ENCODE data around the gene ARHGEF37. TPM values are rescaled to one million over a fixed set of nuclear protein-coding genes. Genes with fewer than 3 reads are reported as not detected.
"Not testable (repeated sequence)": the region's sequence is repeated elsewhere in the genome, so short reads cannot be mapped to it uniquely, and the experiment has no call there.

Gene ARHGEF37
- total and polyA plus RNA-seq, 7 experiments from 2014 or later, result 0.43 to 1.8 (median 0.60) TPM; not detected in 1

GRCh38 chr5:149648464-149649393 is 67.4 kb downstream of the ARHGEF37 start:
- POLR2A ChIA-PET, result interaction anchor here (0.6 to 0.7 kb wide), 2 partner anchors 73 to 567 kb away, joined by 3 to 6 read pairs; no protein-coding TSS in a partner anchor
- H3K4me1 Mint-ChIP-seq, result peaks cover 0 to 15% (median 8%) of the 10 kb centered on the region in 7 donors
- H3K9me3 ChIP-seq (ENCODE audit: control insufficient read depth in 2 of 3, low read length in 3 of 3); H3K4me3 ChIP-seq (ENCODE audit: low read length); H3K27ac ChIP-seq (ENCODE audit: low read depth, low read length); ATAC-seq; H3K4me3 Mint-ChIP-seq; H3K27me3 Mint-ChIP-seq; H3K4me1 ChIP-seq (ENCODE audit: control insufficient read depth in 2 of 2, insufficient read depth in 2 of 2, low read length in 2 of 2); H3K36me3 Mint-ChIP-seq; H3K9me3 Mint-ChIP-seq; H3K27me3 ChIP-seq (ENCODE audit: control insufficient read depth in 2 of 2, insufficient read depth in 2 of 2, low read length in 2 of 2); intact Hi-C loops (cut with micrococcal nuclease); H3K36me3 ChIP-seq (ENCODE audit: control insufficient read depth in 2 of 3, insufficient read depth in 3 of 3, low read length in 3 of 3): not testable (repeated sequence)
- H3K27ac Mint-ChIP-seq, result peak overlapping the region in 1 of 9 donors; percentile 4
- CTCF ChIA-PET, result interaction anchor here (0.6 to 0.8 kb wide), 4 partner anchors 8 to 766 kb away, joined by 3 read pairs; no protein-coding TSS in a partner anchor
- DNase-seq, result peak in 3 of 9 donors; percentile 21 to 43 (median 40)

GRCh38 chr5:149649730-149650129 is 68.4 kb downstream of the ARHGEF37 start:
- H3K27ac ChIP-seq (ENCODE audit: low read depth, low read length); H3K36me3 ChIP-seq (ENCODE audit: control insufficient read depth in 2 of 3, insufficient read depth in 3 of 3, low read length in 3 of 3); H3K4me1 ChIP-seq (ENCODE audit: control insufficient read depth in 2 of 2, insufficient read depth in 2 of 2, low read length in 2 of 2); POLR2A ChIA-PET; ATAC-seq; H3K9me3 ChIP-seq (ENCODE audit: control insufficient read depth in 2 of 3, low read length in 3 of 3); H3K4me3 ChIP-seq (ENCODE audit: low read length); H3K36me3 Mint-ChIP-seq; H3K9me3 Mint-ChIP-seq; H3K4me3 Mint-ChIP-seq; DNase-seq; H3K27ac Mint-ChIP-seq; intact Hi-C loops (cut with micrococcal nuclease); H3K27me3 ChIP-seq (ENCODE audit: control insufficient read depth in 2 of 2, insufficient read depth in 2 of 2, low read length in 2 of 2); H3K27me3 Mint-ChIP-seq: not testable (repeated sequence)
- CTCF ChIA-PET, result interaction anchor here (0.6 to 0.8 kb wide), 3 partner anchors 9 to 765 kb away, joined by 3 read pairs; no protein-coding TSS in a partner anchor
- peaks cover 0 to 15% (median 8%) of the 10 kb centered on the region in 7 donors for H3K4me1 Mint-ChIP-seq

- peak in 2 of 9 donors; percentile 38 to 45 for DNase-seq
These were observed 70.4 kb downstream of the ARHGEF37 start for GRCh38 chr5:149651686-149652085.

GRCh38 chr5:149652697-149653096 is 71.4 kb downstream of the ARHGEF37 start:
- intact Hi-C loops (cut with micrococcal nuclease), result no loop called here
- no peaks in the 10 kb centered on the region for H3K36me3 ChIP-seq (ENCODE audit: control insufficient read depth in 2 of 3, insufficient read depth in 3 of 3, low read length in 3 of 3)
- Mint-ChIP-seq H3K4me3 (no peak overlapping the region), H3K4me1 (peaks cover 0 to 3% (median 0%) of the 10 kb centered on the region in 7 donors), H3K27me3 (peaks cover 0 to 8% (median 3%) of the 10 kb centered on the region in 5 donors), H3K27ac (no peak overlapping the region), H3K36me3 (peaks cover 0 to 12% (median 4%) of the 10 kb centered on the region in 5 donors), H3K9me3 (peaks cover 0 to 14% (median 7%) of the 10 kb centered on the region in 11 donors)
- no peak overlapping the region for H3K27ac ChIP-seq (ENCODE audit: low read depth, low read length)
- peaks cover 0 to 10% (median 0%) of the 10 kb centered on the region in 3 experiments for H3K9me3 ChIP-seq (ENCODE audit: control insufficient read depth in 2 of 3, low read length in 3 of 3)
- POLR2A ChIA-PET, result interaction anchor here (0.6 kb wide), 1 partner anchor 98 kb away, joined by 3 read pairs; no protein-coding TSS in a partner anchor
- DNase-seq (no peak), ATAC-seq (no peak)
- no peaks in the 10 kb centered on the region for H3K4me1 ChIP-seq (ENCODE audit: control insufficient read depth in 2 of 2, insufficient read depth in 2 of 2, low read length in 2 of 2)
- no peaks in the 10 kb centered on the region for H3K27me3 ChIP-seq (ENCODE audit: control insufficient read depth in 2 of 2, insufficient read depth in 2 of 2, low read length in 2 of 2)
- CTCF ChIA-PET, result no interaction called here
- H3K4me3 ChIP-seq (ENCODE audit: low read length), result no peak overlapping the region

More at GRCh38 chr5:149651686-149652085, 70.4 kb downstream of the ARHGEF37 start:
- no peak for ATAC-seq
- peaks cover 0 to 3% (median 0%) of the 10 kb centered on the region in 5 donors for H3K27me3 Mint-ChIP-seq
- peak overlapping the region in 4 of 9 donors; percentile 5 to 76 (median 22) for H3K27ac Mint-ChIP-seq
- CTCF ChIA-PET, result interaction anchor here (0.6 kb wide), 1 partner anchor 210 kb away, joined by 3 read pairs; no protein-coding TSS in a partner anchor
- Histone ChIP-seq H3K9me3 (ENCODE audit: control insufficient read depth in 2 of 3, low read length in 3 of 3) (peaks cover 0 to 3% (median 0%) of the 10 kb centered on the region in 3 experiments), H3K4me1 (ENCODE audit: control insufficient read depth in 2 of 2, insufficient read depth in 2 of 2, low read length in 2 of 2) (peaks cover 0 to 6% of the 10 kb centered on the region in 2 donors), H3K27ac (ENCODE audit: low read depth, low read length) (no peak overlapping the region), H3K27me3 (ENCODE audit: control insufficient read depth in 2 of 2, insufficient read depth in 2 of 2, low read length in 2 of 2) (no peaks in the 10 kb centered on the region), H3K4me3 (ENCODE audit: low read length) (no peak overlapping the region), H3K36me3 (ENCODE audit: control insufficient read depth in 2 of 3, insufficient read depth in 3 of 3, low read length in 3 of 3) (no peaks in the 10 kb centered on the region)
- POLR2A ChIA-PET, result no interaction called here
- H3K4me1 Mint-ChIP-seq, result peaks cover 0 to 11% (median 4%) of the 10 kb centered on the region in 7 donors
- no peak overlapping the region for H3K4me3 Mint-ChIP-seq
- intact Hi-C loops (cut with micrococcal nuclease), result no loop called here
- H3K9me3 Mint-ChIP-seq, result peaks cover 0 to 8% (median 2%) of the 10 kb centered on the region in 11 donors
- peaks cover 0 to 2% (median 0%) of the 10 kb centered on the region in 5 donors for H3K36me3 Mint-ChIP-seq

GRCh38 chr5:149654231-149654630 is 72.9 kb downstream of the ARHGEF37 start:
- Histone ChIP-seq H3K27ac (ENCODE audit: low read depth, low read length) (no peak overlapping the region), H3K36me3 (ENCODE audit: control insufficient read depth in 2 of 3, insufficient read depth in 3 of 3, low read length in 3 of 3) (no peaks in the 10 kb centered on the region), H3K4me3 (ENCODE audit: low read length) (no peak overlapping the region), H3K4me1 (ENCODE audit: control insufficient read depth in 2 of 2, insufficient read depth in 2 of 2, low read length in 2 of 2) (no peaks in the 10 kb centered on the region), H3K9me3 (ENCODE audit: control insufficient read depth in 2 of 3, low read length in 3 of 3) (peaks cover 0 to 10% (median 0%) of the 10 kb centered on the region in 3 experiments), H3K27me3 (ENCODE audit: control insufficient read depth in 2 of 2, insufficient read depth in 2 of 2, low read length in 2 of 2) (no peaks in the 10 kb centered on the region)
- ChIA-PET POLR2A (no interaction called here), CTCF (interaction anchor here (0.6 kb wide), 1 partner anchor 336 kb away, joined by 3 read pairs; no protein-coding TSS in a partner anchor)
- Mint-ChIP-seq H3K27ac (no peak overlapping the region), H3K4me3 (peak overlapping the region in 1 of 10 donors; percentile 10), H3K9me3 (peaks cover 0 to 16% (median 7%) of the 10 kb centered on the region in 11 donors), H3K36me3 (peaks cover 0 to 16% (median 4%) of the 10 kb centered on the region in 5 donors), H3K4me1 (no peaks in the 10 kb centered on the region), H3K27me3 (peaks cover 5 to 19% (median 10%) of the 10 kb centered on the region in 5 donors)
- no peak for DNase-seq
- ATAC-seq, result no peak
- intact Hi-C loops (cut with micrococcal nuclease), result no loop called here

GRCh38 chr5:149654883-149655505 is 73.7 kb downstream of the ARHGEF37 start:
- intact Hi-C loops (cut with micrococcal nuclease), result no loop called here
- H3K27me3 ChIP-seq (ENCODE audit: control insufficient read depth in 2 of 2, insufficient read depth in 2 of 2, low read length in 2 of 2), result no peaks in the 10 kb centered on the region
- peaks cover 5 to 25% (median 10%) of the 10 kb centered on the region in 5 donors for H3K27me3 Mint-ChIP-seq
- H3K4me1 Mint-ChIP-seq, result no peaks in the 10 kb centered on the region
- no peak overlapping the region for H3K4me3 ChIP-seq (ENCODE audit: low read length)
- no peak overlapping the region for H3K27ac Mint-ChIP-seq
- ChIA-PET CTCF (no interaction called here), POLR2A (no interaction called here)
- H3K4me3 Mint-ChIP-seq, result no peak overlapping the region
- peaks cover 0 to 19% (median 4%) of the 10 kb centered on the region in 5 donors for H3K36me3 Mint-ChIP-seq
- ATAC-seq, result no peak
- no peak for DNase-seq
- peaks cover 0 to 10% (median 0%) of the 10 kb centered on the region in 3 experiments for H3K9me3 ChIP-seq (ENCODE audit: control insufficient read depth in 2 of 3, low read length in 3 of 3)
- H3K9me3 Mint-ChIP-seq, result peaks cover 0 to 16% (median 7%) of the 10 kb centered on the region in 11 donors
- H3K36me3 ChIP-seq (ENCODE audit: control insufficient read depth in 2 of 3, insufficient read depth in 3 of 3, low read length in 3 of 3), result no peaks in the 10 kb centered on the region
- no peak overlapping the region for H3K27ac ChIP-seq (ENCODE audit: low read depth, low read length)
- H3K4me1 ChIP-seq (ENCODE audit: control insufficient read depth in 2 of 2, insufficient read depth in 2 of 2, low read length in 2 of 2), result no peaks in the 10 kb centered on the region
